ENCODE measurements around the gene TTC22.
A peak's percentile ranks its signal among the peaks of the same experiment; 100 is the strongest.

The TTC22 gene

GRCh38 chr1:54808443-54809207 lies 7.5 kb upstream of the TTC22 start:
- no peak for DNase-seq (ENCODE audit: low read depth)

- no peak for DNase-seq (ENCODE audit: low read depth)
Observed at GRCh38 chr1:54807756-54808155, 6.6 kb upstream of the TTC22 start.

GRCh38 chr1:54806931-54807611 lies 5.9 kb upstream of the TTC22 start:
- no peak for DNase-seq (ENCODE audit: low read depth)

- DNase-seq (ENCODE audit: low read depth), result no peak
Observed at GRCh38 chr1:54805981-54806381, 4.9 kb upstream of the TTC22 start.

- no peak for DNase-seq (ENCODE audit: low read depth)
Observed at GRCh38 chr1:54805466-54805865, 4.3 kb upstream of the TTC22 start.

- DNase-seq (ENCODE audit: low read depth), result no peak
Observed at GRCh38 chr1:54804471-54805132, 3.5 kb upstream of the TTC22 start.

- peak; percentile 33 for DNase-seq (ENCODE audit: low read depth)
Observed at GRCh38 chr1:54803761-54804470, 2.8 kb upstream of the TTC22 start.

GRCh38 chr1:54800041-54800898 lies 853 bp downstream of the TTC22 start:
- no peak for DNase-seq (ENCODE audit: low read depth)

GRCh38 chr1:54798769-54799641 lies 2.1 kb downstream of the TTC22 start:
- no peak for DNase-seq (ENCODE audit: low read depth)

- DNase-seq (ENCODE audit: low read depth), result no peak
Observed at GRCh38 chr1:54798206-54798605, 2.9 kb downstream of the TTC22 start.

GRCh38 chr1:54796902-54797301 lies 4.2 kb downstream of the TTC22 start:
- no peak for DNase-seq (ENCODE audit: low read depth)

GRCh38 chr1:54795841-54796468 lies 5.2 kb downstream of the TTC22 start:
- DNase-seq (ENCODE audit: low read depth), result no peak

GRCh38 chr1:54795356-54795665 lies 5.8 kb downstream of the TTC22 start:
- no peak for DNase-seq (ENCODE audit: low read depth)

GRCh38 chr1:54794451-54795355 lies 6.4 kb downstream of the TTC22 start:
- no peak for DNase-seq (ENCODE audit: low read depth)

- DNase-seq (ENCODE audit: low read depth), result no peak
Observed at GRCh38 chr1:54792686-54793282, 8.3 kb downstream of the TTC22 start.

GRCh38 chr1:54791880-54792522 lies 9.1 kb downstream of the TTC22 start:
- no peak for DNase-seq (ENCODE audit: low read depth)

- DNase-seq (ENCODE audit: low read depth), result no peak
Observed at GRCh38 chr1:54788459-54788858, 12.7 kb downstream of the TTC22 start.

GRCh38 chr1:54787604-54788003 lies 13.5 kb downstream of the TTC22 start:
- DNase-seq (ENCODE audit: low read depth), result no peak
